NB4 (cell line): ENCODE measurements around the gene DSCAML1.

Source experiments
- CTCF ChIP-seq: IDR thresholded peaks from one replicate; pipeline ENCODE4 v1.5.1; 2012; ENCODE audit warnings: low read depth, low read length
- MAX ChIP-seq: IDR thresholded peaks from 2 replicates; pipeline ENCODE4 v1.6.1; 2011; ENCODE audit warnings: low read depth, low read length
- MYC ChIP-seq: IDR thresholded peaks from 2 replicates; pipeline ENCODE4 v1.6.1; 2011; ENCODE audit warnings: low read depth, low read length
- POLR2A ChIP-seq: IDR thresholded peaks from 2 replicates; pipeline ENCODE4 v1.6.1; 2011; ENCODE audit warnings: mild to moderate bottlenecking; ENCODE audit not compliant: insufficient read length; ENCODE audit errors: extremely low read depth

GRCh38 chr11:117449111-117449693, 347.8 kb downstream of the DSCAML1 start:
- TF ChIP-seq POLR2A, result no peak
- no peak for TF ChIP-seq CTCF
- no peak for TF ChIP-seq MAX
- TF ChIP-seq MYC, result no peak
